CD4-positive, alpha-beta T cell treated with Interleukin-6 at 100 ng/mL for 8 hours (primary cell): ENCODE results near the gene CYP2D6.
"Not testable (repeated sequence)": the region's sequence is repeated elsewhere in the genome, so short reads cannot be mapped to it uniquely, and the experiment has no call there.

Source experiments
- DNase-seq: peaks from one replicate; pipeline ENCODE4 v3.0.0-alpha.2; 2020; ENCODE audit warnings: mixed read lengths, low spot score

The CYP2D6 gene

DNA sequence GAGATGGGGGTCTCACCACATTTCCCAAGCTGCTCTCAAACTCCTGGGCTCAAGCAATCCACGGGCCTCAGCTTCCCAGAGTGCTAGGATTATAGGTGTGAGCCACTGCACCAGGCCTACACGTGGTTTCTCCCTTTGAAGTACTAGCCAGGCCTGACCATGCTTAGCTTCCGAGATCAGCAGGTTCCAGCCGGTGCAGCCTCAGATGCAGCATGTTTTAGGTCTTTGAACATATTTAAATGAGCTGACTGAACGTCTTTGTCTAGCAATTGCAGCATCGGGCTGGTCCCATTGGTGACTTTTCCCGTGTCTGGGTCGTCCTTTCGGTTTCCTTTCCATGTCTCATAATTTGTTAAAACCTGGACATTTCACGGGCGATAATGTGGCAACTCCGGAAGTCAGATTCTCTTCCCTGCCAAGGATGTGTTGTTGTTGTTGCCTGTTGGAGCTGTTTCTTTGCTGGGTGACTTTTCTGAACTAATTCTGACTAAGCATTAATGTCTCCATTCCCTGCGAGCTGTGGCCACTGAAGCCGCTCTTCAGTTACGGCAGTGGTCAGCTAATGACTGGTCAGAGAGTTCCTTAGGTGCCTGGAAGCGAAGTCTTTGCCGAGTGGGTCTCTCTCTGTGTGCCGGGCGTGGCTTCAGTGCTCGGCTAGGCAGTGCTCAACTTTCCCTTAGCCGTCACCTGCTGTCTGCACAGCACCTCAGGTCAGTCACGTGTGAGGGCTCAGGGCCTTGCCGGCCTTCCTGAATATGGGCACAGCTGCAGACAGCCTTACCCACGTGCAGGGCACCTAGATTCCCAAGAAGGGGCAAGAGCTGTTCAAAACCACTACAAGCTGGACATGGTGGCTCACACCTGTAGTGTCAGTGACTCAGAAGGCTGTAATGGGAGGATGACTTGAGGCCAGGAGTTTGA lies 3.8 kb upstream of the CYP2D6 start:
- DNase-seq, result no peak

DNA sequence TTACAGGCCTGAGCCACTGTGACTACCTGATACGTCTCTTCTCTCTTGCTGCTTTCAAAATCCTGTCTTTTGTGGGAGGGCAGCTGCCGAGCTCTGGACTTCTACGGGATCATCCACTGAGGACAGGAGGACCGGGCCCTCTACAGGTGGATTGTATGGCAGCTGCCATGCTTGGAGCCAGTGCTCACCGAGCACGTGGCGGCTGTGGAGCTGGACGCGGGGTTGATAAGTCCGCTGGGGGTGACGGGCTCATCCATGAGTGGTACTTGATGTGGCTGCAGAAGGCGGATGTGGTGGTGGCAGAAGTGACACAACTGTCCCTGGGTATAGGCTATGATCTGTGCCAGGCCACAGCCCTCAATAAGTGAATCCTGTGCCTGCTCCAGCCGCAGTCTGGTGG lies 1.8 kb upstream of the CYP2D6 start:
- DNase-seq, result no peak

DNA sequence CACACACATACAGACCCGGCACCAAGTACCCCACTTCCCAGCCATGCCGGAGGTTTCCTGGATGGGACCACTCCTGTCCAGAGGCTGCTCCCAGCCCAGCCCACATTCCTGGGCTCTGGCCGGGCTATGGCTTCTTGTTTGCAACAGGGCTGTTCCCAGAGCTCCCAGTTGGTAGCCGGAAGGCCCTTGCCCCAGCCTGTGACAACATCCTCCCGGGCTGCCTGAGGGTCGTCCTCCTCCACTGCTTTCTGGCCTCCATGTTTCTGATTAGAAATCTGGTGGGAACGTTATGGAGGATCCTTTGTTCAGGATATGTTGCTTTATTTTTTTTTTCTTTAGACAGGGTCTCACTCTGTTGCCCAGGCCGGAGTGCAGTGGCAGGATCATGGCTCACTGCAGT lies 952 bp upstream of the CYP2D6 start:
- no peak for DNase-seq

DNA sequence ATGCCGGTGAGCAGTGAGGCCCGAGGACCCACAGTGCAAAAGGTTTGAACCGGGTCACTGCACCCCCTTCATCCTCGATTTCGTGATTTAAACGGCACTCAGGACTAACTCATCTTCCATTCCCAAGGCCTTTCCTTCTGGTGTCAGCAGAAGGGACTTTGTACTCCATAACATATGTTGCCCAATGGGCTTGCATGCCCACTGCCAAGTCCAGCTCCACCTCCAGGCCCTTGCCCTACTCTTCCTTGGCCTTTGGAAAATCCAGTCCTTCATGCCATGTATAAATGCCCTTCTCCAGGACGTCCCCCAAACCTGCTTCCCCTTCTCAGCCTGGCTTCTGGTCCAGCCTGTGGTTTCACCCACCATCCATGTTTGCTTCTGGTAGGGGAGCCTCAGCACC lies 428 bp downstream of the CYP2D6 start:
- not testable (repeated sequence) for DNase-seq

DNA sequence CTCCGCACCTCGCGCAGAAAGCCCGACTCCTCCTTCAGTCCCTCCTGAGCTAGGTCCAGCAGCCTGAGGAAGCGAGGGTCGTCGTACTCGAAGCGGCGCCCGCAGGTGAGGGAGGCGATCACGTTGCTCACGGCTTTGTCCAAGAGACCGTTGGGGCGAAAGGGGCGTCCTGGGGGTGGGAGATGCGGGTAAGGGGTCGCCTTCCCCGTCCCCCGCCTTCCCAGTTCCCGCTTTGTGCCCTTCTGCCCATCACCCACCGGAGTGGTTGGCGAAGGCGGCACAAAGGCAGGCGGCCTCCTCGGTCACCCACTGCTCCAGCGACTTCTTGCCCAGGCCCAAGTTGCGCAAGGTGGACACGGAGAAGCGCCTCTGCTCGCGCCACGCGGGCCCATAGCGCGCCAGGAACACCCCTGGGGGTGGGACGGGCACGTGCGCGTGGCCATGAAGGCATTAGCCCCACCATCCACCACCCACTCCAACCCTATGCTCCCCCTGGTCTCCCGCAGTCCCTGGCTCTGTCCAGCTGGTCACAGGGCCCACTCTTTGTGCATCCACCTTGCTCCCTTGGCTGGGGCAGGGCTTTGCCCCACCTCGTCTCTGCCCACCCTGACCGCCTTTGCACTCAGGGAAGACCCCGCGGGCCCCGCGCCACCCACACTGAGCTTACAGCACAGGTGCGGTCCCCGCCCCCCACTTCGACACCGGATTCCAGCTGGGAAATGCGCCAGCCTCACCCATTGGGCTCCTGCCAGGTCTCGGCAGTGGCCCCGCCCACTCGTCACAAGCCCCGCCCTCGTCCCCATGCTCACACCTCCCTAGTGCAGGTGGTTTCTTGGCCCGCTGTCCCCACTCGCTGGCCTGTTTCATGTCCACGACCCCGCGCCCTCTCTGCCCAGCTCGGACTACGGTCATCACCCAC lies 1.6 kb downstream of the CYP2D6 start:
- DNase-seq, result not testable (repeated sequence)

DNA sequence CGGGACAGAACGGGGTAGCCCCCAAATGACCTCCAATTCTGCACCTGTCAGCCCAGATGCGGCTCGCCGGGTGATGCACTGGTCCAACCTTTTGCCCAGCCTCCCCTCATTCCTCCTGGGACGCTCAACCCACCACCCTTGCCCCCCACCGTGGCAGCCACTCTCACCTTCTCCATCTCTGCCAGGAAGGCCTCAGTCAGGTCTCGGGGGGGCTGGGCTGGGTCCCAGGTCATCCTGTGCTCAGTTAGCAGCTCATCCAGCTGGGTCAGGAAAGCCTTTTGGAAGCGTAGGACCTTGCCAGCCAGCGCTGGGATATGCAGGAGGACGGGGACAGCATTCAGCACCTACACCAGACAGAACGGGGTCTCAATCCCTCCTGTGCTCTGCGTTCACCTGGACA lies 2.6 kb downstream of the CYP2D6 start:
- DNase-seq, result not testable (repeated sequence)

DNA sequence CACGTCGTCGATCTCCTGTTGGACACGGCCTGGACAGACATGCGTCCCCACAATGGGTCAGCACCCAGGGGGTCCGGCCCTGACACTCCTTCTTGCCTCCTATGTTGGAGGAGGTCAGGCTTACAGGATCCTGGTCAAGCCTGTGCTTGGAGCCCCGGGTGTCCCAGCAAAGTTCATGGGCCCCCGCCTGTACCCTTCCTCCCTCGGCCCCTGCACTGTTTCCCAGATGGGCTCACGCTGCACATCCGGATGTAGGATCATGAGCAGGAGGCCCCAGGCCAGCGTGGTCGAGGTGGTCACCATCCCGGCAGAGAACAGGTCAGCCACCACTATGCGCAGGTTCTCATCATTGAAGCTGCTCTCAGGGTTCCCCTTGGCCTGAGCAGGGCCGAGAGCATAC lies 3.0 kb downstream of the CYP2D6 start:
- DNase-seq, result no peak

DNA sequence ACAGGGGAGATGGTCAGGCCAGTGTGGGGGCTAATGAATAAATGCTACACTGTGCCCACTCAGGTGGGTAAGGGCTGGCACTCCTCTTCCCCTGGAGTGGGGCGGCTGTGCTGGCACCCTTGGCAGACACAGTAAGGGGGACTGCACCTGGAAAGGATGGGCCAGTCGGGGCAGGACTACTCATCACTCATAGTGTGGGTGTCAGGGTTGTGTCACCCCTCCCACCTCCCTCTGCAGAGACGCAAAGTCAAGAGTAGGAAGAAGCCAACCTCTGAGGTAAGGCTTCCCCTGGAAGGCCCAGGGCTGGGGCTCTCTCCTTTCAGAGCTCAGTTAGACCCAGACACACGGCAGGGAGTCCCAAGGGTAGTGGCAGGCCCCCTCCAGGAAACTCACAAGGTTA lies 7.1 kb downstream of the CYP2D6 start:
- DNase-seq, result not testable (repeated sequence)

DNA sequence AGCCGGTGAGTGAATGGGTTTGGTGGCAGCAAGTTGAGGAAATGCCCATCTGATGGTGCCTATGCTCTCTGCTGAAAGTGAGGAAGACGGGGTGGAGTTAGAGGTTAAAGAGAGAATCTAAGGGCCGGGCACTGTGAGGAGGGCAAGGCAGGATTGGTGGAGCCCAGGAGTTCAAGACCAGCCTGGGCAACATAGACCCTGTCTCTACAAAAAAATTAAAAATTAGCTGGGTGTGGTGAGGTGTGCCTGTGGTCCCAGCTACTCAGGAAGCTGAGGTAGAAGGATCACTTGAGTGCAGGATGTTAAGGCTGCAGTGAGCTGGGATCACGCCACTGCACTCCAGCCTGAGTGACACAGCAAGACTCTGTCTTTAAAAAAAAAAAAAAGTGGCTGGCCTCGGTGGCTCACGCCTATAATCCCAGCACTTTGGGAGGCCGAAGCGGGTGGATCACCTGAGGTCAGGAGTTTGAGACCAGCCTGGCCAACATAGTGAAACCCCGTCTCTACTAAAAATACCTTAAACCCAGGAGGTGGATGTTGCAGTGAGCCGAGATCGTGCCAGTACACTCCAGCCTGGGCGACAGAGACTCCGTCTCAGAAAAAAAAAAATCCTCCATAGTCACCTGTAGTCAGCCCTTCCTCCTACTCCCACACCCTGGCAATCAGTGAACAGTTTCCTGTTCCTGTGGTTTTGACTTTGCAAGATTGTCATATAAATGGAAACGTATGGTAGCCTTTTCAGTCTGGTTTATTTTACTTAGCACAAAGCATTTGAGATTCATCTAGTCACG lies 10.2 kb downstream of the CYP2D6 start:
- peak; percentile 65 for DNase-seq

DNA sequence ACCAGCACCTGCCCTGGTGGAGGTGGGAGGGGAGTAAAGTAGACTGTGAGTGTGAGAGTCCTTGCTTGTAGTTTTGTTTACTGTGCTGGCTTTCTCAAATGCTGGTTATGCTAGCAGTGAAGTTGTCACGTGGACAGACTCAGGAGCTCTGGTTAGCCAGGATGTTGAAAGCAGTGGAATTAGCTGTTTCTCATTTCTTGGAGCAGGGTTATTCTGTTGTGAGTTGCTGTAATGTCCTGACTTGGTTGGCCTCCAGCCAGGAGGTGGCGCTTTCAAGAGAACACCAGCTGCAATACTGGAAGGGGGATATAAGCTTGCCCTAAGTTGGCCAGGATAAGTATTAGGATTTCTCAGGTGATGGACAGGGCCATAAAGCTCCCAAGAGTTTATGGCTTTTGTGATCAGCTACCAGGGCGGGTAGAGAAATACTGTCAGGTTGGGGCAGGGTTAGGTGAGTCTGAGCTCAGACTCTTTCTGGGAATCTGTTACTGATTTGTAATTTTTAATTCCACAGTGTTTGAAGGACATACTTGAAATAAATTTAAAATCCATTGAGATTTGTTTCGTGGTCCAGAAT lies 13.7 kb downstream of the CYP2D6 start:
- no peak for DNase-seq

DNA sequence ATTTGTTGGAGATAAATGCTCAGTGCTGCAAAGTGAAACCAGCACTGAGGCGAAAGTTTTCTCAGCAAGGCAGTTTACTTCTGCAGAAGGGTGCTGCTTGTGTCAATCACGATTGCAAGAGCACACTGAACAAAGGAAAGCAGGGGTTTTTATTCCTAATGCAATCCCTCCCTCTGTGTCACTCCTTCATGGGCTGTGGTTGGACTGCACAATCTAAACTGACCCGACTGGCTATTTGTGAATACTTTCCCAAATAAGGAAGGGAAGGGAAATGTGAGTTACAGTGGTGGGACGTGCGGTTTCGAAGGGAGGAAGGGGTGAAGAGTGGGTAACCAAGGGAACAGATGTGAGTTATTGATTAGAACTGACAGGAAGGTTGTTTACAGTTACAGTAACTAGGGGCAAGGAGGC lies 15.2 kb downstream of the CYP2D6 start:
- DNase-seq, result not testable (repeated sequence)

DNA sequence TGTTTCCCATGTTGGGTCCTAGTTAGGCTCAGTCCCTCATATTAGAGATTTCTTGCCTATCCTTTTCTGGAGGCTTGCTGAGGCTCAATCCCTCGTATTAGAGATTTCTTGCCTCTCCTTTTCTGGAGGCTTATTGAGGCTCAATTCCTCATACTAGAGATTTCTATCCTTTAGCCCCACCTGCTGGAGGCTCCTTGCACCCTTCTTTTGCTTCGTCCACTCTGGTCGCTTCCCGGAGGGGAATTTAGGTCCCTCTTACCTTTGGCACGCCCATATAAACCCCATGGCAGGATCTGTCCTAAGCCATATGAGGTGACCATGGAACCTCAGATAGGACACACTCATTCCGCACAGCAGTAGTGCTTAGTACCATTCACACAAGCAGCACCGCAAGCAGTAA lies 15.9 kb downstream of the CYP2D6 start:
- DNase-seq, result no peak

DNA sequence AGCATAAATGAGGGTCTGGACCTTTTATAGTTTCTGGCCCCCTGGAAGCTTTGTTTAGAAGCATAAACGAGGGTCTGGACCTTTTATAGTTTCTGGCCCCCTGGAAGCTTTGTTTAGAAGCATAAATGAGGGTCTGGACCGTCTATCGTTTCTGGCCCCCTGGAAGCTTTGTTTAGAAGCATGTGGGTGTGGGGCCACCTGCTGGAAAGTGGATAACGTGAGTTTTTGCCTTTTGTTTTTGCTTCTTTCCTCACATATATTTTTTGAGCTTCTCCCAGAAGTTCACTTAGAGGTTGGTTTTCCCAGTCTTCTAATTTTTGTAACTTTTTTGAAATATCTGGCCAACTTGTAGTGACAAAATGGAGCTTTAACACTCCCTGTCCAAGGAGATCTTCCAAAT lies 17.8 kb downstream of the CYP2D6 start:
- not testable (repeated sequence) for DNase-seq

DNA sequence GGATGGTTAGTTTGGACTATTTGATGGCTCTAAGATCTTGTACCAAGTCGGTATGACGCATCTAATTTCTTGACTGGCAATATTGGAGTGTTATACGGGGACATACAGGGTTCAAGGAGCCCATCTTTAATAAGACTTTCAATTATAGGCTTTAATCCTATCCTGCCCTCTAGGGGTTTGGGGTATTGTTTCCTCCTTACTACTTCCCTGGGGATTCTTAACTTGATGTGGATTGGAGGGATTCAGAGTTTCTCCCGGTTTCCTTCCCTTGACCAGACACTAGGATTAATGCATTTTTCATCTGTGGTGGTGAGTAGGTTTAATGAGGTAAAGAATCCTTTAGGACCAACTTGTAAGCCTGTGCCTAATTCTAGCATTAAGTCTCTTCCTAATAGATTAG lies 18.8 kb downstream of the CYP2D6 start:
- no peak for DNase-seq

DNA sequence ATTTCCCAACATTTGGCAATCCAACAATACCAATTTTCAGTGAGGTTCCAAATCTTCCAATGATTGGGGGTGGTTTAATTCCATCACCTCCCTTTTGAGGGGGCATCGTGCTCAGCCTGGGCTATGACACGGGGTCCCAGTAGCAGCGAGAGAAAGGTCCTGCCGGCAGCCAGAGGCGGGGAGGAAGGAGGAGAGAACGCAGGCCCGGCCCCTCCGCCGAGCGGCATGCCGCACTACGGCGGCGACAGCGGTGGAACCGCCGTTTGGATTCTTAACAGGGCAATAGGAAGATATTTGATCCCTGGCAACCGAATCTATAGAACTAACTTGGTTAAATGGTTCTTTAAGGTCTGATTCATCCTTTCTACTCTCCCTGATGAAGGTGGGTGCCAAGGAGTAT lies 21.8 kb downstream of the CYP2D6 start:
- DNase-seq, result no peak

DNA sequence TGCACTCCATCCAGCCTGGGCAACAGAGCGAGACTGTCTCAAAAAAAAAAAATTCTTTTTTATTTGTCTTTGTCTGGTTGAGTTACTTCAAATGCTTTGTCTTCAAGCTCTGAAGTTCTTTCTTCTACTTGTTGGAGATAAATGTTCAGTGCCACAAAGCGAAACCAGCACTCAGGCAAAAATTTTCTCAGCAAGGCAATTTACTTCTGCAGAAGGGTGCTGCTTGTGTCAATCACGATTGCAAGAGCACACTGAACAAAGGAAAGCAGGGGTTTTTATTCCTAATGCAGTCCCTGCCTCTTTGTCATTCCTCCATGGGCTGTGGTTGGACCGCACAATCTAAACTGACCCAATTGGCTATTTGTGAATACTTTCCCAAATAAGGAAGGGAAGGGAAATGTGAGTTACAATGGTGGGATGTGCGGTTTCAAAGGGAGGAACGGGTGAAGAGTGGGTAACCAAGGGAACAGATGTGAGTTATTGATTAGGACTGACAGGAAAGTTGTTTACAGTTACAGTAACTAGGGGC lies 26.2 kb downstream of the CYP2D6 start:
- not testable (repeated sequence) for DNase-seq

DNA sequence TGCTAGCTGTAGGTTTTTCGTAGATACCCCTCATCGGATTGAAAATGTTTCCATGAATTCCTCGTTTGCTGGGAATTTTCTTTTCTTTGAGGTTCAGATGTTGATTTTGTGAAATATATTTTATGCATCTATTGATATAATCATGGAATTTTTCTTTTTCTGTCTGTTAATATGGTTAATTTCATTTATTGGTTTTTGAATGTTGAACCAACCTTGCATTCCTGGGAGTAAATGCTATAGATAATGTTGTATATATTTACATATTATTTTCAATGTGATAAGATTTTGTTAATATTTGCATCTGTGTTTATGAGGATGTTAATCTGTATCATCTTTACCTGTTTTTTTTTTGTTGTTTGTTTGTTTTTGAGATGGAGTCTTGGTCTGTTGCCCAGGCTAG lies 29.4 kb downstream of the CYP2D6 start:
- no peak for DNase-seq

DNA sequence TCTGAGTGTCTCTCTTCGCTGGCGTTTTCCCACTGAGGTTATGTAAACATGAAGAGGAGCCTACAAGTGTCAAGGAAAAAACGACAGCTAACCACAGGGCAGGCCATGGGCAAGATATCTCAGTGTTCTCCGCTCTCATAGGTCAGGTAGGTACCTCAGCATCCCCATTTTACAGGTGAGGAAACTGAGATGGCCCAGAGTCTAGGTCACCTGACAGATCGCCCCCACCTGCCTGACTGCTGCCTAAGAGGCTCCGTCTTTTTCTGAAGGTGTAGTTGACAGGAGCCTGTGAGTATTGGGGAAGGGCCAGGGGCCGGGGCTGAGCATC lies 39.2 kb downstream of the CYP2D6 start:
- no peak for DNase-seq

DNA sequence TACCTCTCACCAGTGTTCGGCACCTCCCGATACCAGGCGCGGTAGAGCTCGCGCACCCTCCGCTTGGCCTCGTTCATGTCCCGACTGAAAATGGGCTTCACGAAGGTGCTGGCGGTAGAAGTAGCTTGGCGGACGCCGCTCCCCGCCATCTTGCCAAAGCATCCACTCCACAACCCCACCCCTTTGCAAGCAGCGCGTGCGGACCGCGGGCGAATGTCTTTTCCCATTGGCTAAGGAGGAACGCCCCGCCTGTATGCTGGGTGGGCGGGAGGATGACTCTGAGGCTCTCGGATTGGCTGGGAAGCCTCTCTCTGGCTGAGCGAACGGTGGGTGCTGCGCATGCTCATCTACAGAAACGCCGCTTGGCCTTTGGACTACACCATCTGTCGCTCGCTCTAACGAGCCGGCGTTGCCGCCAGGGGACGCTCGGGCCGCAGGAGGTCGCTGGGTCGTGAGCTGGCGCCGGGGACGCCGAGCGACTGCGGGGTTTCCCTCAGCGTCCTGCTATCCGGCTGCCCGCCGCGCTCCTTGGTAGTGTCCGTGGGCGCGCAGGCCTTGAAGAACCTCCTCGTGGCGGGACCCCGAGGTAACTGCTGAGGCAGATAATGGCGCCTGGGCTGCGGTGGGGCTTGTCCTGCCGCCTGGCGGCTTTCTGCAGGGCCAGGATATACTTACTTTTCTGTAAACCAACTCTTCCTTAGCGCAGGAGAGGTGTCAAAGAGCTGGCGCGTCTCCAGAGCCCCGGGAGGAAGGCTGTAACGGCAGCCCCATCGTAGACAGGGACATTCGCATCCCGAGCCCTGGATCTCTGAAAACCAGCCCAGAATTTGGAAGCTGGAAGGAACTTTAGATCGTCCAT lies 39.8 kb downstream of the CYP2D6 start, which contains the start of gene NDUFA6:
Gene NDUFA6, minus strand, starts transcription at position 177 of the 859 bp plus-strand sequence. Its CDS starts 28 bp downstream, at position 149.
- DNase-seq, result peak; percentile 99

DNA sequence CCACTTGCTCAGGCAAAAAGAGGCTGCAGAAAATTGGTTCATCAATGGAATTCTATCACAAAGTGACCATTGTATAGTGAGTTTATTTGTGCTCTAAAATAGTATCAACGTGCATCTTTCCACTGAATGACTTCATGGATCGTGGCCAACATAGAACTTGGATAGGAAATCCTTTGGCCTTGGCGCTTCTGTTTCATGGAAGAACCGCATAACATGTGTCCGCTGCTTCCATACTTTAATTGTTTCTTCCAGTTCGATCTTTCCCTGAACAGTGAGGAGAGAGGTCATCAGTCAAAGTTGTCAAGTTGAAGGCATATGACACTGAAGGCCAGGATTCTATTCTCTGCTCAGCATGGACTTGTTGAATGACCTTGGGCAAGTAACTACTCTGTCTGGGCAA lies 44.6 kb downstream of the CYP2D6 start:
- DNase-seq, result no peak
